ENCODE results near the gene XRRA1. TPM values are rescaled to one million over a fixed set of nuclear protein-coding genes. Genes with fewer than 3 reads are reported as not detected.

Gene XRRA1
- total RNA-seq, 2 donors from 2014 or later = 13.9 to 14.5 TPM

DNA sequence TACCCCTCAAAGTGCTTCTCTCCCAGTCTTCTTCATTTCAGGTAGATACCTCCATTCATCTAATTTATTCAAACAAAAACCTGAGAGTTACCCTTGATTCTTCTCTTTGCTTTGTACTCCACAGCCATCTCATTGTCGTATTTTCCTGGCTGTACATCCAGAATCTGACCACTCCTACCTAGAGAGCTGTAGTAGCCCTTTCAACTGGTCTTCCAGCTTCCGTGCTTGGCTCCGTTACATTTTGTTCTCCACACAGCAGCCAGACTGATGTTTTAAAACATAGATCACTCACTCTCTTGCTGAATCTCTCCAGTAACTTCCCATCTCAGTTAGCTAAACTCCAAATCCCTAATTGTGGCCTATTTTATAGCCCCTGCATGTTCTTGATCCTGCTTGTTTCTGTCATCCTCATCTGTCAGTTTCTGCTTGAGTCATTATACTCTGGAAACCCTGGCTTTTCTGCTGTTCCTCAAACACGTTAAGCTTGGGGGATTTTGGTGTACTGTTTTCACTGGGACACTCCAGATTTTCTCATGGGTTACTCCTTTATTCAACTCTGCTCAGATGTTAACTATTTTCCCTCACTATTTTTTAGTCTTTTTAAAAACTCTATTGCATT, 7.6 kb upstream of the XRRA1 start:
- ATAC-seq (no peak), DNase-seq (ENCODE audit: low spot score in 2 of 2) (no peak)
- H3K27ac Mint-ChIP-seq = peak overlapping the region in 1 of 2 donors; percentile 0

DNA sequence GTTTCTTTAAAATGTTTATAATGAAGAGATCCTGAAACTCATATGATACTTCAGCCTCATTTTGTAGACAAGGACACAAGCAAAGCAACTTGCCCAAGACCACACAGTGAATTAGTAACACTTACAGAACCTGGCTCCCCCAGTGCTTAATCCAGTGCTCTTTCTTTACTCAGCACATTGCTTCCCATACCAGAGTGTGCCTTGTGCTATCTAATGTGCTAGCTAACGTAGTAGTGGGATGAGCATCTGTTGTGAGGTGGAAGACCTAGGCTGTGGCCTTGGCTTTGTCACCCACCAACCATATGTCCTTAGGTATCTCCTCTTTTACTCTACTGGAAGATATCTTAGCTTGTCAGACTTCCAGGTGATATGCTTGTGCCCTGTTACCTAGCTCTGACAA, 5.3 kb upstream of the XRRA1 start:
- Mint-ChIP-seq H3K9me3 (no peaks in the 10 kb centered on the region), H3K27ac (no peak overlapping the region), H3K36me3 (peaks cover 20% of the 10 kb centered on the region in 2 donors)
- ATAC-seq = no peak
- DNase-seq (ENCODE audit: low spot score in 2 of 2) = no peak

More for the DNA sequence above, 7.6 kb upstream of the XRRA1 start:
- H3K9me3 Mint-ChIP-seq = no peaks in the 10 kb centered on the region
- H3K36me3 Mint-ChIP-seq = no peaks in the 10 kb centered on the region

DNA sequence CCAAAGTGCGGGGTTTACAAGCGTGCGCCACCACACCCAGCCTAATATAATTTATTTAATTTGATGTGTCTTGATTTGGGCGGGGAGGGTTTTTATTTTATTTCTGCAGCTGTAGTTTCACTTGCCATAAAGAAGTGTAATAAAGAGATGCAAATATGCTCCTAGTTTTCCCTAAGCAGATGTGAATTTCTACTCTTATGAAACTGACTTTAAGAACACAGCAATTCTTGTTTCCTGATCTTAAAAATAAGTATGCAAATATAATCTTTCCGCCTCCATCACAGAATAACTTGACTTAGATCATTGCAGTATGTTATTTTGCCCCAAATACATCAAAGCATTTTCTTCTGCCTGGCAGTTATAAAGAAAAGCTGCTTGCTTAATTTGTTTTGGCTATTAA, 4.6 kb upstream of the XRRA1 start:
- no peak overlapping the region for H3K27ac Mint-ChIP-seq
- DNase-seq (ENCODE audit: low spot score in 2 of 2) (no peak), ATAC-seq (no peak)
- no peaks in the 10 kb centered on the region for H3K9me3 Mint-ChIP-seq
- peaks cover 27 to 28% of the 10 kb centered on the region in 2 donors for H3K36me3 Mint-ChIP-seq

DNA sequence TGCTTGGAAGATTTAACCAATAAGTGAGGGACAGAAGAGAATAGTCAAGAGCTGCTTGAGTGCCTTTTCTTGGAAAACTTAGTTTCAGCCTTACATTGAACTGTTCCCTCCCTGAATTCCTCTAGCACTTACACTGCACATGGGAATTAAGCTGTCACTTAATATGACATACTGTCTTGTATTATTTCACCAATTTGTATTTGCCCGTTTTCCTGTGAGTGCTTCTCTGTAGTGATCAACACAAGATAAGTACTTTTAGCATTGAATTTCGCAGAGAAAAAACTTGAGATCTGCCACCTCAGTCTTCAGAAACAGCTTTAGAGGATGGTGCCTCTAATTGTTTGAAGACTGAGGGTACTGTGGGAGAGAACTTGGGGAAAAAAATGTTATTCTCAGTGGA, 3.9 kb upstream of the XRRA1 start:
- H3K27ac Mint-ChIP-seq = no peak overlapping the region
- DNase-seq (ENCODE audit: low spot score in 2 of 2) = no peak
- H3K9me3 Mint-ChIP-seq = no peaks in the 10 kb centered on the region
- H3K36me3 Mint-ChIP-seq = peaks cover 27 to 28% of the 10 kb centered on the region in 2 donors
- no peak for ATAC-seq

DNA sequence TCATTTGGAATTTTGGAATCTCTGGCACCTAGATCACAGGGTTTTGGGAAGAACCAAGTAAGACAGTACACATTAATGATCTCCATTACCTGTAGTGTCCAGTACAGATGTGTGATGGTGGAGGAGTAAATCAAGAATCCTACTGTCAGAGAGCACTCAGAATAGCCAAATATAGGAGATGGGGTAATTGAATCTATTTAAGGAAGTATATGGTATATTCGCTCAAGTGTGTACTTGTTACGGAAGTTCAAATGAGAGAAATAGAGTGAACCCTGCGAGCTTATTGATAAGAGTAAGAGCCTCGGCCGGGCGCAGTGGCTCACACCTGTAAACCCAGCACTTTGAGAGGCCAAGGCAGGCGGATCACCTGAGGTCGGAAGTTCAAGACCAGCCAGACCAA, 2.3 kb upstream of the XRRA1 start:
- Mint-ChIP-seq H3K27ac (peak overlapping the region in 1 of 2 donors; percentile 19), H3K9me3 (no peaks in the 10 kb centered on the region), H3K36me3 (peaks cover 27 to 28% of the 10 kb centered on the region in 2 donors)
- DNase-seq (ENCODE audit: low spot score in 2 of 2) (no peak), ATAC-seq (no peak)

DNA sequence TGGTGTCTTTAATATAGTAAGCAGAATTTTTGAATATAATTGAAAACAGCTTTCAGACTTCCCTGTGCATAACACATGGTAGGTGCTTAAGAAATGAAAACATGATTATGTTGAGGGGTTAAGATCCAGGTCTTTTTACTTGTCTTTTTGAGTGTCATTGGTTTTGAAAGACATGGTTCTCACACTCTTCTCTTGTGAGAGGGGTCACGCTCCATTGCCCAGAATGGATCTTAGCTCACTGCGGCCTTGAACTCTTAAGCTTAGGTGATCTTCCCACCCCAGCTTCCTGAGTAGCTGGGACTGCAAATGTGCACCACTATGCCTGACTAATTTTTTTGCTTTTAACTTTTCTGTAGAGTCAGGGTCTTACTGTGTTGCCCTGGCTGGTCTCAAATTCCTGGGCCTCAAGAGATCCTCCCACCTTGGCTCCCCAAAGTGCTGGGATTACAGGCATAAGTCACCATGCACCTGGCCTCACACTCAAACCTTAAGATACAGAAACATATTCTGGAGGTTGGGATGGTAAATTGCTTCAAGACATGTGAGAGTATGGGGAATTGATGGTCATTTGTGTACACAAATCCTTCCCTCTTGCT, 1.6 kb upstream of the XRRA1 start:
- no peak for DNase-seq (ENCODE audit: low spot score in 2 of 2)
- Mint-ChIP-seq H3K36me3 (peaks cover 27 to 28% of the 10 kb centered on the region in 2 donors), H3K9me3 (no peaks in the 10 kb centered on the region), H3K27ac (peak overlapping the region; percentile 96 to 97)
- ATAC-seq = no peak

DNA sequence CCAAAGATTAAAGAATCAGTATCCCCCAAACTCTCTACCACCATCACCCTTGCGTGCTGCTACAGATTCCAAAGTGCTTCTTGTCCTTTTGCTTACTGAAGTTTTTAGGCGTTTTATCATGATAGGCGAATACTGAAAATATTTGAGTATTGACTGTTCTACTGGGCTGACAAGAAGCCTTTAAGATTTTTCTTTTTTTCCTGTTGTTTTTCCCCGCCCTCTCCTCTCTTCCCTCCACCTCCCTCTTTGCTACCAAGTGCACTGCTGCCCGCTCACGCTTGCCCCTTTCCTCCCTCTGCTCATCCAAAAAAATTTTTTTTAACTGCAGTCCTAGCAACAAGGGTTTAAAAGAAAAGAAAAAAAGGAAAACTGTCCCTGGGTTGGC, 854 bp upstream of the XRRA1 start:
- ATAC-seq = no peak
- Mint-ChIP-seq H3K27ac (peak overlapping the region; percentile 96 to 97), H3K9me3 (no peaks in the 10 kb centered on the region), H3K36me3 (peaks cover 27 to 28% of the 10 kb centered on the region in 2 donors)
- no peak for DNase-seq (ENCODE audit: low spot score in 2 of 2)

DNA sequence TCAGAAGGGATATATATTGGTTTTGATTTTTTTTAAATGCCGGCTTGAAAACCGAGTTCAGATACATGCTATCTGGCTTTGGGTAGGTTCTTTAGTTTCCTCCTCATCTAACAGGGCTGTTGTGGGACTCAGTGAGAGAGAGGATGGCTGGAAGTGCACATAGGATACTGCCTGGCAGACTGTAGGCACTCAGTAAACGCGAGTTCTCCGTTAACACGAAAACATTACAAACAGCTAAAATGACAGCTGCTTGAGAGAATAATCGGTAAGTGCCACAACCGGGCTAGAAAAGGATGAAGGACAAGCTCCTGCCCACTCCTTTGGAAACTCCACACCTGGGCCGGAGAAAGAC, 369 bp downstream of the XRRA1 start:
- ATAC-seq = peak; percentile 16 to 21
- peak overlapping the region; percentile 96 to 97 for H3K27ac Mint-ChIP-seq
- H3K36me3 Mint-ChIP-seq = peaks cover 27 to 28% of the 10 kb centered on the region in 2 donors
- no peaks in the 10 kb centered on the region for H3K9me3 Mint-ChIP-seq
- DNase-seq (ENCODE audit: low spot score in 2 of 2) = no peak

DNA sequence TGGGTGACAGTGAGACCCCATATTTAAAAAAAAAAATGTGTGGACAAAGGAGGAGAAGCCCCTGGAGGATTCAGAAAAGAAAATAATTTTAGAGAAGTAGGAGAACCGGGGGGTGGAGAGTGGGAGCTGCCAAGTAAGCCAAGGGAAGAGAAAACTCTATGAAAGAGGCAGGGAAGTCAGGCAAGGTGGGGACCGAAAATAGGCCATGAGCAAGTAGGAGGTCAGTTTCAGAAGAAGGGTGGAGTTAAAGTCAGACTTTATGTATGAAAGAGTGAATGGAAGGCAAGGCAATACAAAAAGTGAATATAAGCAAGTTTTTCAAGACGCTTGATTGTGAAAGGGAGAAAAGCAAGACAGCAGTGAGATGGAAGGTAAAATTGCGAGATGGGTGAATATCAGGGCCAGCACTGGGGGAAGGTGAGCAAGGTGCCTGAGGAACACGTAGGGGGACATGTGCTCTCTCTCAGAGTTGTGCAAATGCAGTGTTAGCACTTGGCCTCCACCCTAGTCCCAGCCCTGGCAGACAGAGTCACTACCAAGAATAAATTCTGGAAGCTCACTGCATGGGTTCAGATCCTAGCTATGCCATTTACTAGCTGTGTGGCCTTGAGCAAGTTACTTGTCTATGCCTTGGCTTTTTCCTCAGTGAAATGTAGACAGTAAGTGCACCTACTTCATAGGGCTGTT, 6.7 kb downstream of the XRRA1 start:
- no peaks in the 10 kb centered on the region for H3K9me3 Mint-ChIP-seq
- peaks cover 0 to 7% of the 10 kb centered on the region in 2 donors for H3K36me3 Mint-ChIP-seq
- ATAC-seq (no peak), DNase-seq (ENCODE audit: low spot score in 2 of 2) (no peak)
- H3K27ac Mint-ChIP-seq = peak overlapping the region in 1 of 2 donors; percentile 19

DNA sequence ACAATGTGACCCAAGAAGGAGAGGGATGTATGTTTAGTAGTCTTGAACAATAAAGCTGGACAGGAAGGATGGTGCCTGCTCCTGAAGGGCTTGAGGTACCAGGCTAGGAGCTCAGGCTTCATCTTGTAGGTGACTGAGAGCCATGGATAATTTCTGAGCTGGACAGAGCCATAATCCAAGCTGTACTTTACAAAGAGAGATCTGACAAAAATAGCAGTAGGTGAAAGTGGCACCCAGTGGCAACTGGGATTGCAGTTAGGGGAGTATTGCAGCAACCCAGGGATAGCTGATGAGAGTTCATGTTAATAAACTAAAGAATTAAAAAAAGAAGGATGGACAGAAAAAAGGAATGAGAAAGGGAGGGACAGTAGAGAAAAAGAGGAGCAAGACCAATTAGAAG, 7.4 kb downstream of the XRRA1 start:
- no peak for DNase-seq (ENCODE audit: low spot score in 2 of 2)
- Mint-ChIP-seq H3K36me3 (peaks cover 0 to 7% of the 10 kb centered on the region in 2 donors), H3K27ac (no peak overlapping the region), H3K9me3 (no peaks in the 10 kb centered on the region)
- no peak for ATAC-seq

DNA sequence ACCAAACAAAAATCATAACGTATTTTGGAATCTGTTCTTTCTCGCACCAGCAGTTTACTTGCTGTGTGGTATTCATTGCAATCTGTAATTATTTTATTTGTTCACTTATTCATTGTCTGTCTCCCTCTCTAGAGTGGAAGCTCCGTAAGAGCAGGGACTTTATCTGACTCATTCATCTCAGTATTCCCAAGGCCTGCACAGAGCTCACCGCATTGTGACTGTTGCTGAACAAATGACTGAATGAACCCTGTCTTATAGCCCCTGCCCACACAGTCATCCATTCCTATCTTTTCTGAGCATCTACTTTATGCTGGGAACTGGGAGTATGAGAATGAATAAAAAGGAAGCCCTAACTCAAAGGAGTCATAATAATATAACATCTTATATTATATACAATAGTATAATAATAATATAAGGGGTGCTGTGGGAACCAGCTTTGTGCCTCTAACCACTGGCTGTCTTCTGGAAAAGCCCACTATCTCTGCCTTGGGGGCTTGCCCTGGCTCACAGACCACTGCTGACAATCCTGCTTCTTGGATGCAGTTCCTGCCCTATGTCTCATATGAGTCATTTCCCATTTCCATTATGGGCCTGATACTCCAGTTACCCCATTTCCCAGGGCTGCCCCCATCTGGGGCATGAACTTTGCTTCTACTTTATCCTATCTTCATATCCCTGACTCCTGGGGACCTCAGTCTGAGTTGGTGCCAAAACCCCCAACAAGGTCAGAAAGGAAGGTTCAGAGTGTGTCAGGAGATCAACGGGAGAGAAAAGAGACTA, 11.0 kb downstream of the XRRA1 start:
- Mint-ChIP-seq H3K27ac (no peak overlapping the region), H3K36me3 (peaks cover 4 to 12% of the 10 kb centered on the region in 2 donors), H3K9me3 (no peaks in the 10 kb centered on the region)
- ATAC-seq (no peak), DNase-seq (ENCODE audit: low spot score in 2 of 2) (no peak)

DNA sequence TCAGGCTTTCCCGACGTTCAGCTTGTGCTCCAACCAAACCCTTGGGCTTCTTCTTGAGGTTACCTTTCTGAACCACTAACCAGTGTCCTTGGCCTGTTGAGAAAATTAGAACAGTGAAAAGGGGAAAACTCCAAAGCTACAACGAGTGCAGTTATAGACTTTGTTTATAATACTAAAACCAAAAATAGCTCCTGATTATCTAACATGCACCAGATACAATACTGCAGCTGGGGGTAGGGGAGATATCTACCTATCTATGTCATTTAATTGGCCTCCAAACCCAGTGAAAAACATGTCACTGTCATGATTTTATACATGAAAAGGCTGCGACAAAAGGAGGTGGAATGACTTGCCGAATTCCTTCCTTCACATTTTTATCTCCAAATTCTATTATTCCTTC, 11.9 kb downstream of the XRRA1 start:
- peaks cover 4 to 12% of the 10 kb centered on the region in 2 donors for H3K36me3 Mint-ChIP-seq
- no peak overlapping the region for H3K27ac Mint-ChIP-seq
- no peak for DNase-seq (ENCODE audit: low spot score in 2 of 2)
- H3K9me3 Mint-ChIP-seq = no peaks in the 10 kb centered on the region
- ATAC-seq = no peak

DNA sequence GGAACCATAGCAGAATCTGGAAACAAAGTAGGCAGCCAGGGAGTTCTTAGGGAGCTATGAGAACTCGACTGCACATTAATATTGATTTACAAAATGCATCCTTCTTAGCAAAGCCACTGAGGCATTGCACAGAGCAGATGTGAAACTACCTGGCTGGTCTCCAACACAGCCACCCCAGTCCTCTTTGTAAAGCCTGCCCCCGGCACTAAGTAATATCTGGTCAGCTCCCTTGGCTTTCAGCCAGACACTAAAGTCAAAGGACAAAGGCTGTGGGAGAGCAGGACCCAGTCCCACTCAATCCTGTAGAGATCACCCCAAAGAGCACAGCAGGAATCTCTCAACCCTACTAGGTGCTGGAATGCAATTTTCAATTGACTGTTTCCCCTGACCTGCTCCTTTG, 12.8 kb downstream of the XRRA1 start:
- ATAC-seq (no peak), DNase-seq (ENCODE audit: low spot score in 2 of 2) (no peak)
- Mint-ChIP-seq H3K9me3 (no peaks in the 10 kb centered on the region), H3K27ac (no peak overlapping the region), H3K36me3 (peaks cover 4 to 7% of the 10 kb centered on the region in 2 donors)

DNA sequence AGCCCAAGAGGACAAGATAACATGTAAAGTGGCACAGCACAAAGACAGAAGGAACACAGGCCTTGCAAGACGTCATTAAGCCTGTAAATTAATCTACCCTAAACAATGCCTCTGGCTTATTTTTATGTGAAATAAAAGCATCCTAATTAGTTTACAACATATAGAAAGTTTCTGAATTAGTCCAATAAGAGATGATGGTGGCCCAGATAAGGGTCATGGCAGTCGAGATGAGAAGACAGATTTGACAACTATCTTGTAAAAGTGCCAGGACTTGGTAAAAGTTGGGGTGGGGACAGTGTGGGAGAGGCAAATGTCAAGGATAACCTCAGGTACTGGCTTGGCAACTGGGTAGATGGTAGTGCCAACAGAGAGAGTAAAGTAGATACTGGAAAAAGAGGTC, 13.6 kb downstream of the XRRA1 start:
- H3K36me3 Mint-ChIP-seq = peaks cover 4 to 5% of the 10 kb centered on the region in 2 donors
- H3K9me3 Mint-ChIP-seq = no peaks in the 10 kb centered on the region
- no peak overlapping the region for H3K27ac Mint-ChIP-seq
- DNase-seq (ENCODE audit: low spot score in 2 of 2) = no peak
- no peak for ATAC-seq

DNA sequence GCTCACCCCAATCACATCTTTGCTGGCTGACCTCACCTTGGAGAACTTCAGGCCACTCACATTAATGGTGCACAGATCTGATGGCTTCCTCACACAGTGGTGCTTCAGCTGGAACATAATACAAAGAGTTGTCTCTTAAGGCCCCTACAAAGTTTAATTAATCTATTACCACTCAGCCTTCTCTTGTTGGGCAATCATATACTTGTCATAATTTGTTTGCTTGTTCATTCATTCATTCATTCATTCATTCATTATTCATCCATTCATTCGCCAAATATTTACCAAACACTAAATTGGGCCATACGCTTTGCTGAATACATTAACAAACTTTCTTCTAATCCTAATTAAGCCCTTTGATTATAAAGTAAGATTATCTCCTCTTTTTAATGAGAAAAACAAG, 15.1 kb downstream of the XRRA1 start:
- H3K9me3 Mint-ChIP-seq = no peaks in the 10 kb centered on the region
- peaks cover 4 to 5% of the 10 kb centered on the region in 2 donors for H3K36me3 Mint-ChIP-seq
- no peak for DNase-seq (ENCODE audit: low spot score in 2 of 2)
- no peak for ATAC-seq
- H3K27ac Mint-ChIP-seq = no peak overlapping the region

DNA sequence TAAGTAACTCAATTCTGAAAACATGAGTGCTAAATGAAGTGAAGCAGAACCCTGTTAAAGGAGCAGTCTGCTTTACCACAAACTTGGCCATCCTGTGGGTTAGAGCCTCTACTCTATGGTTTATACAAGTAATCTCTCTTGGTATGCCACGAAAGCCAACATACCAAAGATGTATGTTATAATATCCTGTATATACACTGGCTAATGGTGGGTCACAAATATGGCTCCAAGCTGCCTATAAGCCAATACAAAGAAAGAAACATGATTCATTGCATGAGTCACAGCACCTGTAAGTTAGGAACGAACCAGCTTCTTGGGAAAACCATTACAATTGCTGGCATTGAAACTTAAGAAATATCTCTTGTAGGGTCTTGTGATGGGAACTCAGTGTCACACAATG, 16.1 kb downstream of the XRRA1 start:
- Mint-ChIP-seq H3K27ac (peak overlapping the region in 1 of 2 donors; percentile 82), H3K36me3 (peaks cover 4 to 5% of the 10 kb centered on the region in 2 donors), H3K9me3 (no peaks in the 10 kb centered on the region)
- ATAC-seq (peak; percentile 79), DNase-seq (ENCODE audit: low spot score in 2 of 2) (no peak)

DNA sequence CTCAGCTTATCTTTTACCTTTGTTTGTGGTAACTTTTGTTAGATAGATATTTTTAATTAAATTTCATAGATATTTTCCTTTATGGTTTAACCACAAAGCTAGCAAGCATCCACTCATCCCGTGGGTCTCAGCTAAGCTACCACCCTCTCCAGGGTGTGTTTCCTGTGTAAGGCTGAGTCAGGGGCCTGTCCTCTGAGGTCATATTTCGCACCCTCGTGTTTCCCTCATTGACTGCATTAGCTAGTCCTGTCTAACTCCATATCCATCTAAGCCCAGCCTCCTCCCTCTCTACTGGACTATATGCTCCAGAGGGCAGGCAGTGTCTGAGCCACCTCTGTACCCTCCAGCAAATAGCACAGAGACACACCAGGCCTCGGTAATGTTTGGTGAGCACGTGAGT, 16.7 kb downstream of the XRRA1 start:
- DNase-seq (ENCODE audit: low spot score in 2 of 2) (no peak), ATAC-seq (peak; percentile 19 to 64)
- peaks cover 4 to 5% of the 10 kb centered on the region in 2 donors for H3K36me3 Mint-ChIP-seq
- H3K27ac Mint-ChIP-seq = peak overlapping the region in 1 of 2 donors; percentile 82
- no peaks in the 10 kb centered on the region for H3K9me3 Mint-ChIP-seq

All from activated naive CD4-positive, alpha-beta T cell treated with anti-CD3 and anti-CD28 coated beads, Interleukin-2, amount 50 U/mL, for 72 hours (primary cell).